Stimulated activated CD4-positive, alpha-beta T cell treated with anti-CD3 and anti-CD28 coated beads, Interleukin-15, amount 100 ng/mL, for 1 hour (primary cell): ENCODE measurements around the gene BBS9.

ENCODE experiments used
- DNase-seq, 2 donors: peaks; one replicate each; pipeline ENCODE4 v3.0.0-alpha.2; 2020; ENCODE audit warnings: low read depth in 1 of 2, low spot score in 1 of 2

The BBS9 gene

DNA sequence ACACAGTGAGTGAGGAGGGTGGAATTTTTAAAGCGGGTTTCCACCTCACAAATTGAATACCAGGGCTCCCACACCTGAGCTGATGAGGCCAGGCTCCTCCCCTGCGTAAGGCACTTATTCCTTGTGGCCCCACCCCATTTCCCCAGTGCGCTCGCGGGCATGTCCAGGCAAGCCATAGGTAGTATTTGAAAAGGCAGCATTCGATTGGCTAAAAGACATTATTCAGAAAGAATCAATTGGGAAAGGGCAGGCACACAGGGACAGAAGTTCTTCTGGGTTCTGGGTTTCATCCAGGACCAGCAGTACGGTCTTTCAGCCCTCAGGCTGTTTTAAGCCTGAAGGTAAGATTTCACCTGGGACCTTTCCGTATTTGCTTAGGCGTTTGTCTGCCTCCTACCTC is 222.3 kb downstream of the BBS9 start:
- DNase-seq: no peak

DNA sequence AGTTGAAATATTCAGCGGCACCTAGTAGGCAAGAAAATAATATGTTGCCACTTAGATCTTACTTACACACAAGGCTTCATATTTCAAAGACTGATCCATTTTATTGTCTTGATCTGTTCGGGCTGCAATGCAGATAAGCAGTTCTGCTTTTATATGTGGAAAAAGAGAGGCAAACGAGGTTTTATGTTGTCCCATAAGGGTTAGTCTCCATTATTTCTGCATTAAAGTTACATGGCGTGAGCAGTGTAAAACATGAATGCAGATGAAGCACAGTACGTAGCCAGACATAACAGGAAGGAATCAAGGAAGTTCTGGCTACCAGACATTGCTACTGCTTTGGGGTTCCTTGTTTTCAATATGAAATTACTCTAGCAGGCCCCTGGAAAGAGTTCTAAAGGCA is 224.8 kb downstream of the BBS9 start:
- DNase-seq: no peak

DNA sequence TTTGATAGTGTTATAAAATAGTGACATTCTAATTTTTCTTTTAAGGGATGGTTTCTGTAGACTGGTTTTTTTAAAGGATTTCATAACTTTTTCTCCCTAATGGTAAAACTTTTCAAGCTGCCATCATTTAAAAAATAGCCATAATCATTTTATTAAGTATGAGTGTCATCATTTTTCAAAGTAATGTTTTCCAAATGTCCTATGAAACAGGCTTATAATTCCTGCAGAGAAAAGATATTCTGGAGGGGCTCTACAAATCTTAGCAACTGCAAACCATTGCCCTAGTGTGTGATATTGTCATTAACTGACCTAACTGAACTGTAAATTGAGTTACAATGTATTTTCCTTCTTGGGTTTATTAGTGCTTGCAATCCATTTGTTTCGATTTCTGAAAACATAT is 226.0 kb downstream of the BBS9 start:
- no peak for DNase-seq

DNA sequence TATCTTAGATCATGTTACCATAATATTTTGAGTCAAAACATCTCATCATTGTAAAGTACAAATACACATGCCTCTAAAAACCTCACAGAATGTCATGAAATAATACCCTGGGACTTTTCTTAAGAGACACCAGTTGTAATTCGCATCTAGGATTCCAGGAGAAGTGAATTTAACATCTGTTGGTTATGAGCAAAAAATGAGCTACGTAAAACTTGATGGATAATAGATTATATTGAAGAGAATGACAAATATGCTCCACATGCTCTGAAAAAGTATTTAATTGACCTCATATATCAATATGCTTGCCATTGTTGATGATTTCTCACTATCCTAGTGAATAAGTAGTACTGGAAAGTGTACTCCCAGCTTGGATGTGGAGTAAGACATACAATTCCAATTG is 227.0 kb downstream of the BBS9 start:
- DNase-seq: no peak

DNA sequence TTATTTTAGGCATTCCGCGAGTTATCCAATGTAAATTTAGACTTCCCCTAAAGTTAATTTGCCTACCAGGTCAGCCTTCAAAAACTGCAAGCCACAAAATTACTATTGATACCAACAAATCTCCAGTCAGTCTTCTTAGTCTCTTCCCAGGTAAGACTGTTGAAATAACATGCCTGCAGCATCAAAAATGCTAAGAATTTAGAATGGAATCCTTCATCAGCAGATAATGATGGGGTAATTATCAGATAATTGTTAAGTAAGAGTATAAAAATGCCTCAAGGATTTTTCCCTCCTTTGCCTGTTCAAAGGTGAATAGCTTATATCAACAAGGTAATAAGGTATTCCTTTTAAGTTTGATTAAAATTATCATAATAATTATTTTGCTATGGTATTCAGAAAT is 228.5 kb downstream of the BBS9 start:
- DNase-seq: no peak

DNA sequence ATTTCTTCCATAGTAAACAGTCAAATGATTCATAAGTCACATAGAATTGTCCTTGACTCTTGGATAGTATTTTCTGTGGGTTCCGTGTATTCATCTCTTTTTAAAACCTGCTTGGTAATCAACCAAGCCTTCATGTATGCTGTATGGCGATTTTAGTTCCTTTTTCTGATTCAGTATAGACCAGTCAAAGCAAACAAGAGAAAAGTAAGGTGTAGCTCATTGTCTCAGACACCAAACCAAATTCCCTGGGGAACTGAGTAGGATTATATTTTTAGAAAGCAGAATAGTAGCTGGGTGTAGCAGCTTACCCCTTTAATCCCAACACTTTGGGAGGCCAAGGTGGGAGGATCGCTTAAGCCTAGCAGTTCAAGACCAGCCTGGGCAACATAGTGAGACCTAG is 240.5 kb downstream of the BBS9 start:
- DNase-seq: no peak

DNA sequence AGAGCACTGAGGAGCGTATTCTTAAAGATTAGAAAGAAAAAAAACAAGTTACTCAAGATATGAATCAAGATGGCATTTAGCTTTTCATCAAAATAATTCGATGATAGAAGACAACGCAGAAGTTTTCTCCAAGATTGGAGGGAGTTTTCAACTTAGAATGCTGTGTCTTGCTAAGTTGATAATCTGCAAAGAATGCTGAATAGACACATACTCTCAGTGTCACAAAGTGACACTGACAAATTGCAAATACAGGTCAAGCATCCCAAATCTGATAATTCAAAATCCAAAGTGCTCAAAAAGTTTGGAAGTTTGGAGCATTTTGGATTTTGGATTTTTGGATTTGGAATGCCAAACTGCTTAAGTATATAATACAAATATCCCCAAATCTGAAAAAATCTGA is 243.8 kb downstream of the BBS9 start:
- no peak for DNase-seq

DNA sequence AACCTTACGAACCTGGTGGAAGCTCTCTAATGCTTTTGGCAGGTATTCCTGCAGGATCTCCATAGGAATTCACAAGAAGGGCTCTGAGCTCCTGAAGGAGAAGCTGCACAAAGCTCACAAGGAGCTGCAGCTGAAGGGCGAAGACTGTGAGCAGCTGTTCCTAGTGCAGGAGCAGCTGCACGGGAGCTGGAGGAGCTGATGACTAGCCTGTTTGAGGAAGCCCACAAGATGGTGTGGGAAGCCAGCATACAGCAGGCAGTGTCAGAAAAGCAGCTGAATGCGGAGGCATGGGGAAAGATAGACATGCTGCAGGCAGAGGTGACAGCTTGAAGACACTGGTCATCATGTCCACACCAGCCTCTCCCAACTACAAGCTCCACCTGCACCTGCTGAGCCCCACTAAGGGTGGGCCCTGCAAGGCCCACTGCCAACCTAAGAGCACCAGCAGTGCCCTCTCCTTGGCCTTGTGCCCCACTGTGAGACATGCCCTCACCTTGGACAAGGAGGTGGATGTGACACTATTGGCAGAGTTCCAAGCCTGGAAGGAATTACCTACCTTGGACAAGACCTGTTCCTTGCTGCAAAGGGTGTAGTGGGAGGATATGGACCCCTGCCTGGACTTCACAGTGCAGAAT is 250.6 kb downstream of the BBS9 start:
- DNase-seq: no peak

DNA sequence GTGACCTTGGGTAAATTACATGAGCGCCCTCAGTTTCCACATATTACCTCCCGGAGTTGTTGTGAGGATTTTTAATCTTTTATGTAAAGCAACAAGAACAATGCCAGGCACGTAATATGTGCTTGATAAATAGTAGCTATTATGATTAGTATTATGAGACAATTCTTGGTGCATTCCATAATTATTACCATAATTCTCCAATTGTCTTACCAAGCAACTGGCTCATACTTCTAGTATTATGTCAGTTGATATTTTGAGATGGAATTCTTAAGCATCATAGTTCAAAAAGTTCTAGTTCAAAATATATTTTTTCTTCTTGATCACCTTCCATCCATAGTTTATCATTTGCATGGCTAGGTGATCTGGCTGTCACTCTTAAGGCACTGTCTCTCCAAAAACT is 259.0 kb downstream of the BBS9 start:
- DNase-seq: no peak

DNA sequence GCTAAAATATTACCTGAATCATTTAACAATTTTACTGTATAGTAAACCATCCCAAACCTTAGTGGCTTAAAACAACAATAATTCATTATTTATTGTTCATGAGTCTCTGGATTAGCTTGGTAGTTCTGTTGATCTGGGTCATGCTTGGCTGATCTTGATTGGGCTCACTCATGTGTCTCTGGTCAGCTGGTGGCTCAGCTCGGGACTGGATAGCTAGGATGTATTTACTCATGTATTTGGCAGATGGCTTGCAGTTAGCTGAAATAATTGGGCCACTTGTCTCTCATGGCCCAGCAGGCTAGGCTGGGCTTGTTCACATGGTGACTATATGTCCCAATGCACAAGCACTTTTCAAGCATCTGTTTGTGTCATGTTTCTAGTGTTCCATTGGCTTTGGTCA is 262.8 kb downstream of the BBS9 start:
- DNase-seq: no peak

DNA sequence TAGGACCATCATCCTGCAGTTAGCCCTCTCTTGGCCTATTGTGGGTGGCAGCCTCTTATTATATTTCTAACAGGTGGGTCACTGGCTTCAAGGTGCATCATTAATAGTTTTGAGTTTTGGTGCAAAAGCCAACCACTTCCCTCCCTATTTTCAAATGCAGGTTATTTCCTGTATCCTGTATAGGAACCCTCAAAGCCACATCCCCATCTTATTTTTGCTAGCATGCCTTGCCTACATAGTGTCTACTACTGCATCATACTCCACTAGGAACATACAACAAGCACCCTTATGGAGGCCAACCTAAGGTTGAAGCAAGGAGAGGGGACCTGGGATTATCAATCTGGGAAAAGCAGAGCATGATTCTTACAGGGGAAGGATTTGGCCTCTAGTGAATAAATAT is 264.4 kb downstream of the BBS9 start:
- DNase-seq: no peak

DNA sequence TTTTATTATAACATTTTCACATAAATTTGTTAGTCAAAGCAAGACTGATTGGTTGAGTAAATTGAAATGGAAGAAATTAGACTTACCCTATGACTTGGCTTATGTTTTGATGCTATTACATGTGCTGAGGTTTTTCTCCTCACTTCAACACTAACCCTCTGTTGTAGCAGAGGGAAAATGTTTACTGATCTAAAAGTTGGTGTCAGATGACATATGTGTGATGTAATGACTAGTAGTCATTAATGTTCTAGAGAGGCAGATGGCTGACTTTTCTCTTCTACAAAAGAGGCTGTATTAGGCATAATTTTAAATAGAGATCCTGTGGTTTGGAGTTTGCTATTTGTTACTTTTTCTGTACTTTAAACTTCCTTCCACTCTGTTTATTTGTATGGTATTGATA is 266.0 kb downstream of the BBS9 start:
- no peak for DNase-seq

DNA sequence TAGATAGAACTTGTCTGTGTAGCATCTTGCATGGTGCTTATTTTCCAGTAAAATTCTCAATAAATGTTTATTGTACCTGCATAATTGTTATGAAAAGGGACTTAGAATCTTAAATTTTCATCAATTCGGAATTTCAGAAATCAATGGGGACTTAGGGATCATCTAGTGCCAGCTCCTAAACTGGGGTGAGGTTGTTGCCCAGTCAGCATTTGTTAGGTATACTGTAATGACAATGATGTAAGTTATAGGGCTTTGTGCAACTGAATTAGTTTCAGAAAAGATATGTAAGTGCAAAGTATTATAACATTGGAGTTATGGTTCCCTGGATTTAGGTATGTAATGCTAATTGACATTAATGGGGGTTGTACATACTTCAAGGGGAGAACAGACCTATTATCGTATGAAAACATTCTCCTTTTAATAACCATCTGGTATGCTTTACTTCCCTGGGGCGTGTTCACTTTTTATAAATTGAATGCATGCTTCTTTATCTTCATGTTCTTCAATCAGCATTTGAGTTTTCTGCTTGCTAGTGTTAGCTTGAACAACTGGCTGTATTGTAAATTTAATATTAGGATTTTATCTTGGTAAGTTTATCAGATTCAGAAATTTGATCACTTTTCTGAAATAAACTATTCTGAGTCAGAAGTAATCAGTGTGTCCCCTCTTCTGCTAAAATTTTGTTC is 270.3 kb downstream of the BBS9 start:
- DNase-seq: no peak

DNA sequence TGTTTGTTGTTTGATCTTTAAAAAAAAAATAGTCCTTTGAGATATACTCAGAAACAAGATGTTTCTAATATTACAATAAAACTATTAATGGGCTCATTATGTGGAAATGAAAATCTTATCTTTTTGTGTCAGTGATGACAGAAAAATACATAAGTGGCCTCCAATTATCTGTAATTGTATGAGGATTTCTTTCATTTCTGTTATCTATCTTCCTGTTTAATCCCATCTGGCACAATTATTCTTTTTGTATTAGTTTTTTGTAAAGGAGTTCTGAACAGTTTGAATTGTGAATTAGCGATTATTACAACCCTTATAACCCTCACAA is 270.8 kb downstream of the BBS9 start:
- no peak for DNase-seq

DNA sequence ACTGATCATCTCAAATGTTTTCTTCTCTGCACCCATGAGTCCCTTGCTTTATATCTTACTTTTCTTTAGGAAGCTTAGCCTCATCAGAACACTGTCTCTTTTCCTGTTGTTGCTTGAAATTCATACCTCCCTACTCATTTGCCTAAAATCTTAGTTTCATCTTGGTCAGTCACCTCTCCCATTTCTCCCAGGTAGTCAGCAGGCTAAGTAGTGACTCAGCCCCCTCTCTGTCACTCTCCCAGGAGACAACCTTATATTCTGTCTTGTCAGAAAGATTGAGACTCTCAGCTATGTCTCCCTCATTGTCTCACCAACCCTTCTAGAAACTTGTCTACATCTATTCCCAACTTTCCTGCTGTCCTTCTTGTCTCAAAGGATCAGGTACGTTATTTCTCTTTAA is 280.9 kb downstream of the BBS9 start:
- DNase-seq: no peak

DNA sequence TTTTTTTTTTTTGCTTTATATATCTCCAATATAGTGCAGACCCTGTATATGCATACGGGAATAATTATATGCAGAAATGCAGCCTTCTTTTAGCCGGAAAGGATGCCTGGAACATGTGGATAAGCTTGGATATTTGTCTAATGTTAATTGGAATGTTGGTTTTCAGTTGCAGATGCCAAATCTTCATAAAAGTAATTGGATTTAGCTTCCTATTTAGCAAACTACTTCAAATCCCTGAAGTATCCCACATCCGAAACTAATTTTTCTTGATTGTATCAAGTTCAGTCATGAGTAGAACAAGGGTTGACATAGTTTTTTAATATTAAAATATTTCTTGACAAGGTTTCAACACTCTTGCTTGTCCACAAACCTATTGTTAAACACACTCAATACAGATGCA is 281.7 kb downstream of the BBS9 start:
- DNase-seq: no peak

DNA sequence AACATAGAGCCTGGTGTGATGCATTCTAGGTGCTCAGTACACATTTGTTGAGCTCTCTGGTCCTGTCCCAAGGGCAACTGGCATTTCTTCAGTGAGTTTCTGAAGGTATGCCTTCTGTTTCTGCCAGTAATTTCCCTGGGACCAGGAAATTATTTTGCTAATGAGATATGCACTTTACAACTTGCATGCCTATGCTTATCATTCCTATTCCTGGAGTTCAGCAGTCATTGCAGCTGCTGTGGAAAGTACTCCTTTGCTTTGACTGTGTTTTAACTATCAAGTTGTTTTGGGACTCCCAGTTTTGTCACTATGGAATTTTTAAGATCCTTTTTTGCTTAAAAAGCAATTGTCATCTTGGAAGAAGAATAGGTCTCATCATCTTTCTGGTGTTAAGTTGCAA is 283.0 kb downstream of the BBS9 start:
- no peak for DNase-seq

DNA sequence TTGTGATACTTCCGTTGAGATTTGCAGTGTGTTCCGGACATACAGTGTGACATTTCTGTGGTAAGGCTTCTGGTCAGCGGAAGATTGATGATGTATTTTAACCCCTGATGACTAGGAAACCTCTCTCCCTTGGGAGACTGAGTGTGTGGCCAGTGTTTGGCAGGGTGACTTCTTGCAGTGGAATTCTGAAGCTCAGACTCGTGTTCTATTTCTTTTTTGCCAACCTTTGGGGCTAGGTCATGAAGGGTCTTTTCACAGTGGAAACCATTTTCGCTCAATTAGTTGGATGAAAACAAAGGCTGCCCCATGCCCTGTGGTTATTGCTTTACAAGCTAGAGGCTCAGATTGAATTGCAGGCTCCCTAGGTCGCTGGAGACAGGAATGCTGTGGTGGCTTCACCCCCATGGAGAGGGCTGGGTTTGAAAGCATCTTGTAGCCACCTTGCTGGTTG is 288.9 kb downstream of the BBS9 start:
- no peak for DNase-seq

DNA sequence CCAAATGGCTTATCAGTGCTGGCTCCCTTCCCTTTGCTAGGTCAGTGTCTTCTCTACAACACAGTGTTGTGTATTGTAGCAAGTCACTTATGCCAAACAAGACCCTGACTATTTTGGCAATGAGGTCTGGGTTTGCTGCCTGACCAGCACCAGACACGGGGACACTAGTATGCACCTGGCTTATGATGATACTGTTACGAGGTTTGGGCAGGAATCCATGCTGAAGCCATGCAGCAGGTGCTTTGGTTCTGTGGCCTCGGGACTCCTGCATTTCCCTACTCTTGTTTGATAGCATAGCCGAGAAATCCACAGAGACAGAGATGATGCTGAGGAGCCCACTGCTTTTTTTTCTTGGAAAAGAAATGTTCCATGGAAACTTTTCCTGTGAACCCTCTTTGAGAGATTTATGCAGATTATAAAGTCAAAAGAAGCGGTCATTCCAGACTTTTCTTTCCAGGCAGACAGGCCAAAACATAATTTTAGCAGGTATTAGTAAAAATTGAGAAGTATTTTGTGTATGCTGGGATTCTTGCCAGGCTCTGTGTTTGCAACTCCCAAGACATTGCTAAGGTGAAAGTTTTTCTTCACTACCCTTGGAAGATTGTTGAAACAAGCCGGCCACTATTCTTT is 291.1 kb downstream of the BBS9 start:
- DNase-seq: no peak

DNA sequence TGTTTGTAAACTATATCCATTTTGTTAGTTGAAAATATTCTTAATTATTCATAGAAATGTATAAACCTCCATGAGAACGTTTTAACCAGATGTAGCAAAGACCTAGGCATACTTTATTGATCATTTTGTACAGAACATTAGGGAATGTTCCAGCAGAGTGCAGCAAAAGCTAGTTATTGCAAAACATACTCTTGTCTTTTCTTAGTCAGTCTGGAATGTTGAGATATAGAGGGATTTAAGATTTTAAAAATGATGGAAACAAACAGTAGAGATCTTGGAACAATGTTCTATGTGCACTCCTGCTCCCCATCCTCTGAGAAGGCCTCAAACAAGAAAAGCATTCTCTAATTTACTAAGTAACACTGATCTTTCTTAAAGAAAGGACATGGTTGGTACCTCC is 292.1 kb downstream of the BBS9 start:
- no peak for DNase-seq

DNA sequence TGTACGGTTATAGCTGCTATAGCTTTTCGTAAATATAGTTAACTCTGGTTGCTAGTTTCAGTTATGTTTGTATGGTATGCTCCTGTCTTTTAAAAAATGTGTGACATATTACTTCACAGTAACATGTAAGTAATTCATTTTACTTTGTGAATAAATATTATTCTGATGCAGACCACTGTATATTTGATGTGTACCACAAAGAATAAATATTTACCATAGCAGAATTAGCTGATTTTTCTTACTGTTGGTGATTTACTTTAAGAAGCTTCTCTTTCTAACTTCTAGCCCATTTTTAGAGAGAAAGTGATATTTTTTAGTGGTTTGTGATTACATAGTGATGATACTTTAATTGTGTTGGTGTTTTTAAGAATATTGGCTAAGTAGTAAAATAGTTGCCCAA is 292.8 kb downstream of the BBS9 start:
- no peak for DNase-seq

DNA sequence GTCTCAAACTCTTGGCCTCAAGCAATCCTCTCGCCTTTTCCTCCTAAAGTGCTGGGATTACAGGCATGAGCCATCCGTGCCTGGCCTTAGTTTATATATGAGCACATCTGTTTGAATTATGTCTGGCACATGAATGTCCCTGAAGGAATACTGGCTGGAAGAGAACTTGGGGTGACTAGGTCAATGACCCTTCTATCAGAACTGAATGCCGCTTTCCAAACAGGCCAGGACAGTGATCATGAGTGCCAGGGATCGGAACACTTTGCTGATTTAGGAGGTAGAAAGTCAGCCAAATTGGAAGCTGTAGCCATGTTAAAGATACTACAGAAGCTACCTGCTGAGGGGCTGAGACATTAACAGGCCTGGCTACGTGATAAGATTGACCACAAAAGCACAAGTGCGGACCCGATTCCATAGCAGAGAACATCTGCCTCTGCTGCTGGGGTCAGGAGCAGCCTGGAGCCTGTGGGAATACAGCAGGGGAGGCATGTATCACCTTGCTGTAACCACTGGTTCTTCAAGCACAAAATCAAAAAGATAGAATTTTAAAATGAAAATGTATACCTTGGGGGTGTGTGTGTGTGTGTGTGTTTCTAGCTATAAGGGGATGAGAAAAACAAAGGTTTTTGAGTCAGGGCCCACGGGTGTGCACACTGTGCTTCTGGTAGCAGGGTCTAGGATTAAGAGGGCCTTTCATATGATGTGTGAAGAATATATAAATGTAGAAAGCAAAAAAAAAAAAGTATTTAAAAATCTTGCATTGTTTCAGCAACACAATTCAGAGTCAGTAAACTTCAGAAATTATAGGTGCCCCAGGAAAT is 293.7 kb downstream of the BBS9 start:
- DNase-seq: no peak
